Keratinocyte (primary cell): ENCODE data around the gene SH3PXD2A. TPM values are rescaled to one million over a fixed set of nuclear protein-coding genes. Genes with fewer than 3 reads are reported as not detected.
"Not testable (repeated sequence)": the region's sequence is repeated elsewhere in the genome, so short reads cannot be mapped to it uniquely, and the experiment has no call there.

Experiments
- DNase-seq: peaks from one replicate; pipeline ENCODE4 v3.0.0-alpha.2; 2011; ENCODE audit warnings: low read depth, missing footprints, low spot score
- FAIRE-seq: peaks from 2 replicates; lab custom pipeline; 2011; peaks lifted over from hg19 to GRCh38; lab: Jason Lieb, UNC
- H2AFZ ChIP-seq: 2 replicates; pipeline ENCODE4 v1.6.0; 2012; ENCODE audit warnings: low read length, control low read depth, inconsistent platforms; ENCODE audit not compliant: control insufficient read depth
- H3K27ac ChIP-seq: 2 replicates; pipeline ENCODE4 v1.5.1; 2011; ENCODE audit warnings: low read length; ENCODE audit not compliant: control insufficient read depth, insufficient read depth
- H3K27me3 ChIP-seq: 3 replicates; pipeline ENCODE4 v1.6.0; 2011; ENCODE audit warnings: low read length; ENCODE audit not compliant: control insufficient read depth, insufficient read depth; ENCODE audit errors: extremely low read depth
- H3K36me3 ChIP-seq, 2 experiments: 2 replicates in 1 of 2; 3 replicates in 1 of 2; pipeline ENCODE4 v1.5.1; 2011; ENCODE audit warnings: low read length in 2 of 2, mild to moderate bottlenecking in 1 of 2; ENCODE audit not compliant: control insufficient read depth in 2 of 2, insufficient read depth in 2 of 2; ENCODE audit errors: extremely low read depth in 1 of 2
- H3K4me1 ChIP-seq: 3 replicates; pipeline ENCODE4 v1.5.1; 2011; ENCODE audit warnings: low read length; ENCODE audit not compliant: control insufficient read depth, insufficient read depth; ENCODE audit errors: extremely low read depth
- H3K4me2 ChIP-seq: 3 replicates; pipeline ENCODE4 v1.6.0; 2011; ENCODE audit warnings: low read depth, low read length; ENCODE audit not compliant: control insufficient read depth, insufficient read depth; ENCODE audit errors: extremely low read depth
- H3K4me3 ChIP-seq, 3 experiments: fragments of 200-600 bp in 1 of 3; sonication (generic) in 1 of 3; 2 replicates in 2 of 3; 3 replicates in 1 of 3; pipeline ENCODE4 v1.5.1; 2011 to 2016; ENCODE audit warnings: low read length in 3 of 3, mild to moderate bottlenecking in 3 of 3, control low read depth in 2 of 3, inconsistent platforms in 1 of 3, low read depth in 1 of 3, mixed read lengths in 1 of 3, mixed run types in 1 of 3, moderate library complexity in 1 of 3; ENCODE audit not compliant: control insufficient read depth in 2 of 3, insufficient read depth in 2 of 3; ENCODE audit errors: extremely low read depth in 1 of 3
- H3K79me2 ChIP-seq: 2 replicates; pipeline ENCODE4 v1.6.0; 2012; ENCODE audit warnings: low read length; ENCODE audit not compliant: control insufficient read depth, insufficient read depth
- H3K9ac ChIP-seq: 3 replicates; pipeline ENCODE4 v1.6.0; 2011; ENCODE audit warnings: low read length; ENCODE audit not compliant: control insufficient read depth, insufficient read depth; ENCODE audit errors: extremely low read depth
- H3K9me1 ChIP-seq: 3 replicates; pipeline ENCODE4 v1.6.0; 2011; ENCODE audit warnings: low read length; ENCODE audit not compliant: control insufficient read depth, insufficient read depth; ENCODE audit errors: extremely low read depth
- H3K9me3 ChIP-seq: 2 replicates; pipeline ENCODE4 v1.5.1; 2012; ENCODE audit warnings: low read depth, low read length; ENCODE audit not compliant: control insufficient read depth
- H4K20me1 ChIP-seq: 3 replicates; pipeline ENCODE4 v1.6.0; 2011; ENCODE audit warnings: low read length; ENCODE audit not compliant: control insufficient read depth, insufficient read depth; ENCODE audit errors: extremely low read depth
- EZH2 ChIP-seq: IDR thresholded peaks from one replicate; pipeline ENCODE4 v1.6.1; 2012; ENCODE audit warnings: inconsistent platforms, mild to moderate bottlenecking, low read length, moderate library complexity
- dilution Hi-C: fragments of 300-500 bp; cut with MboI; formaldehyde crosslinking; loops from one replicate; pipeline ENCODE4 v1.7.0; 2020; ENCODE audit warnings: low sequenced_read_pairs; ENCODE audit not compliant: extremely low pct_ligation_motif_present
- polyA plus RNA-seq, 5 experiments: library from polyadenylated mRNA; depleted of rRNA in 3 of 5; stranded (reverse) in 3 of 5; stranded (forward) in 1 of 5; unstranded in 1 of 5; fragments of >200 nt; gene quantifications; 1 replicate in 1 of 5; 2 replicates in 3 of 5; 3 replicates in 1 of 5; pipeline versions ENCODE4 v1.2.1 to v1.2.3, GENCODE V29; 2011 to 2012; ENCODE audit warnings: missing spikeins in 2 of 5, low read depth in 1 of 5, low replicate concordance in 1 of 5
- TF ChIP-seq, protein P1 (sequence below), 3 experiments: IDR thresholded peaks in 1 of 3; conservative IDR thresholded peaks in 1 of 3; optimal IDR thresholded peaks in 1 of 3; 2 replicates in 2 of 3; 3 replicates in 1 of 3; pipeline versions ENCODE3 to v1.5.1; 2011; ENCODE audit warnings: low read length in 3 of 3, mild to moderate bottlenecking in 3 of 3, moderate library complexity in 2 of 3, control low read depth in 1 of 3, inconsistent platforms in 1 of 3; ENCODE audit not compliant: insufficient read depth in 2 of 3; ENCODE audit errors: extremely low read depth in 1 of 3

SH3PXD2A gene
- polyA plus RNA-seq, 1 donor (not counting 4 experiments of a cell fraction or from before 2014, with no cell fraction given), result 33.9 TPM

DNA sequence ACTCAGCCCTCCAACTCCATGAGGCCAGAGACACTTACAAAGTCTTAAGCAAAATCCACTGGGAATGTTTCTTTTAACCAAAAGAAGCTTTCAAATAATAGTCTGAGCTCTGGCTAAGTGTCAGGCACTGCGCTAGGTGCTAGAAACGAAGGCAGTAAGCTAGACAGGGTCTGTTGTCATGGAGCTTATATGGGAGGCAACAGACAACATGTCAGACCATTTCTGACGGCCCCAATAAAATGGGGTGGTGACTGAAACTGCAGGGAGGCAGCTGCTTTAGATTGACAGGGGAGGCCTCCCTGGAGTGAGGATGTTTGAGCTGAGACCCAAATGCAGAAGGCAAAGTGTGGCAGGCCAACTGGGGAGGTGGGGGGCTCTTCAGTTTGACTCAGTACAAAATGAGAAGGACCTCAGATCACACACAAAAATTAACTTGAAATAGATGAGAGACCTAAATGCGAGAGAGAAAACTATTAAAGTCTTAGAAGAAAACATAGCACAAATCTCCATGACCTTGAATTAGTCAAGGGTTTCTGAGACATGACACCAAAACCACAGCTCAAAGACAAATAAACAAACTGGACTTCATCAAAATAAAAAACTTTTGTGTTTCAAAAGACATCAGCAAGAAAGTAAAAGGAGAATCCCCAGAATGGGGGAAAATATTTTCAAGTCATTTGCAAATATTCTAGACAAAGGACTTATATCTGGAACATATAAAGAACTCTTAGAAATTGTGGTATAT is 40.6 kb downstream of the SH3PXD2A start:
- TF ChIP-seq EZH2, result no peak
- TF ChIP-seq, protein P1, sequence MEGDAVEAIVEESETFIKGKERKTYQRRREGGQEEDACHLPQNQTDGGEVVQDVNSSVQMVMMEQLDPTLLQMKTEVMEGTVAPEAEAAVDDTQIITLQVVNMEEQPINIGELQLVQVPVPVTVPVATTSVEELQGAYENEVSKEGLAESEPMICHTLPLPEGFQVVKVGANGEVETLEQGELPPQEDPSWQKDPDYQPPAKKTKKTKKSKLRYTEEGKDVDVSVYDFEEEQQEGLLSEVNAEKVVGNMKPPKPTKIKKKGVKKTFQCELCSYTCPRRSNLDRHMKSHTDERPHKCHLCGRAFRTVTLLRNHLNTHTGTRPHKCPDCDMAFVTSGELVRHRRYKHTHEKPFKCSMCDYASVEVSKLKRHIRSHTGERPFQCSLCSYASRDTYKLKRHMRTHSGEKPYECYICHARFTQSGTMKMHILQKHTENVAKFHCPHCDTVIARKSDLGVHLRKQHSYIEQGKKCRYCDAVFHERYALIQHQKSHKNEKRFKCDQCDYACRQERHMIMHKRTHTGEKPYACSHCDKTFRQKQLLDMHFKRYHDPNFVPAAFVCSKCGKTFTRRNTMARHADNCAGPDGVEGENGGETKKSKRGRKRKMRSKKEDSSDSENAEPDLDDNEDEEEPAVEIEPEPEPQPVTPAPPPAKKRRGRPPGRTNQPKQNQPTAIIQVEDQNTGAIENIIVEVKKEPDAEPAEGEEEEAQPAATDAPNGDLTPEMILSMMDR (optimal IDR thresholded peaks at IDR 0.05 in 1 of 3, IDR thresholded peaks at IDR 0.05 in 1 of 3, conservative IDR thresholded peaks at IDR 0.05 in 1 of 3; ENCODE audit: extremely low read depth in 1 of 3, insufficient read depth in 2 of 3, low read length in 3 of 3), result no peak
- Histone ChIP-seq H3K9me1 (peaks cover 8% of the 10 kb centered on the region), H3K79me2 (peaks cover 95% of the 10 kb centered on the region), H3K36me3 (peaks cover 16 to 40% of the 10 kb centered on the region in 2 experiments), H4K20me1 (peaks cover 25% of the 10 kb centered on the region), H3K4me3 (no peak overlapping the region), H3K9ac (no peak overlapping the region), H3K4me2 (no peak overlapping the region), H2AFZ (no peak overlapping the region), H3K27ac (no peak overlapping the region), H3K27me3 (no peaks in the 10 kb centered on the region), H3K9me3 (no peaks in the 10 kb centered on the region), H3K4me1 (peaks cover 20% of the 10 kb centered on the region)
- FAIRE-seq, result no peak
- DNase-seq, result no peak
- dilution Hi-C loops, result no loop called here

DNA sequence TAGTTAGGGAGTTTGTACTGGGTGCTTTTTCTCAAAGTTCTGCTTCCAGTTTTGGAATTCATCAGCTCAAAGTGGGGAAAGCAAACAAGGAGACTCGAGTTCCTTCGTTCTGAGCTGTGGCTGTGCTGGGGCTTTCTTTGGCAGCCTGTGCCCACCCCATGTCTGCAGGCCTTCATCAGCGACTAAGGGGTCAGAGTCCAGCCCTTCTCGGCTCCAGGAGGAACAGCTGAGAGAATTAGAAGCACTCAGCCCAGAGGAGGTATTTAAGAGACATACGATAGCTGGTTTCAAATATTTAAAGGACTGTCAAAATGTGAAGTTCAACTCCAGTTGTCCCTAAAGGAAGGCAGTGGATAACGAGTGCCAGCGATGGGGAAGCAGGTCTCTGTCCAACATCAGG is 41.3 kb downstream of the SH3PXD2A start:
- Histone ChIP-seq H3K4me3 (no peak overlapping the region), H4K20me1 (peaks cover 23% of the 10 kb centered on the region), H3K9me1 (peaks cover 5% of the 10 kb centered on the region), H3K27ac (no peak overlapping the region), H2AFZ (no peak overlapping the region), H3K36me3 (peaks cover 16 to 43% of the 10 kb centered on the region in 2 experiments), H3K4me2 (no peak overlapping the region), H3K9ac (no peak overlapping the region), H3K4me1 (peaks cover 18% of the 10 kb centered on the region), H3K27me3 (no peaks in the 10 kb centered on the region), H3K9me3 (no peaks in the 10 kb centered on the region), H3K79me2 (peaks cover 94% of the 10 kb centered on the region)
- dilution Hi-C loops, result no loop called here
- TF ChIP-seq EZH2, result no peak
- TF ChIP-seq, protein P1 (optimal IDR thresholded peaks at IDR 0.05 in 1 of 3, IDR thresholded peaks at IDR 0.05 in 1 of 3, conservative IDR thresholded peaks at IDR 0.05 in 1 of 3; ENCODE audit: extremely low read depth in 1 of 3, insufficient read depth in 2 of 3, low read length in 3 of 3), result no peak
- DNase-seq (no peak), FAIRE-seq (no peak)

DNA sequence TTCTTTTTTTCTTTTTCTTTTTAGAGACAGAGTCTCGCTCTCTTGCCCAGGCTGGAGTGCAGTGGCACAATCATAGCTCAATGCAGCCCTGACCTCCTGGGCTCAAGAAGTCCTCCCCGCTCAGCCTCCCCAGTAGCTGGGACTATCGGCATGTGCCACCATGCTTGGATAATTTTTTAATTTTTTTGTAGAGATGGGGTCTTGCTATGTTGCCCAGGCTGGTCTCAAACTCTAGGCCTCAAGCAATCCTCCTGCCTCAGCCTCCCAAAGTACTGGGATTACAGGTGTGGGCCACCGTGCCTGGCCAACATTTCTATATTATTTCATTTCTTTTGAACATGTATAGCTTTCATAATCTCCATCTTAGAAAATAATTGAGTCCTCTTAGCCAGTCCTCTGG is 42.1 kb downstream of the SH3PXD2A start:
- H3K9me3 ChIP-seq, H3K4me1 ChIP-seq, DNase-seq, H3K4me2 ChIP-seq, H2AFZ ChIP-seq, H3K9me1 ChIP-seq, H3K4me3 ChIP-seq, H3K27me3 ChIP-seq, H3K27ac ChIP-seq, H3K9ac ChIP-seq, FAIRE-seq, dilution Hi-C loops: not testable (repeated sequence)
- Histone ChIP-seq H3K36me3 (peaks cover 18 to 45% of the 10 kb centered on the region in 2 experiments), H4K20me1 (peaks cover 16% of the 10 kb centered on the region), H3K79me2 (peaks cover 94% of the 10 kb centered on the region)
